Urinary bladder (tissue), 4 donors: ENCODE results near the gene ARRDC1. TPM values are rescaled to one million over a fixed set of nuclear protein-coding genes. Genes with fewer than 3 reads are reported as not detected.

ENCODE experiments used
- DNase-seq: peaks from one replicate; pipeline ENCODE4 v3.0.0-alpha.2; 2015; ENCODE audit errors: extremely low spot score
- H3K27ac ChIP-seq: one replicate; pipeline ENCODE4 v1.5.1; 2013; ENCODE audit warnings: low read depth, mild to moderate bottlenecking, moderate library complexity
- H3K36me3 ChIP-seq: one replicate; pipeline ENCODE4 v1.6.1; 2013; ENCODE audit warnings: mild to moderate bottlenecking, moderate library complexity; ENCODE audit not compliant: insufficient read depth
- H3K4me1 ChIP-seq: one replicate; pipeline ENCODE4 v1.6.1; 2013; ENCODE audit warnings: mild to moderate bottlenecking, moderate library complexity; ENCODE audit not compliant: insufficient read depth
- H3K4me3 ChIP-seq: one replicate; pipeline ENCODE4 v1.5.1; 2013; ENCODE audit warnings: low read depth, low read length
- WGBS: extraction: QIAGEN DNeasy Blood & Tissue Kit; methylation state at CpG from one replicate; pipeline ENCODE4 v1.1.7; 2013; 5-methylcytosine and 5-hydroxymethylcytosine counted together
- polyA plus RNA-seq: library from polyadenylated mRNA; stranded (reverse); fragments of 200-250 nt; gene quantifications from one replicate; pipeline ENCODE4 v1.2.3, GENCODE V29; 2013
- total RNA-seq: library from RNA; depleted of rRNA; stranded (reverse); fragments of >200 nt; gene quantifications from one replicate; pipeline ENCODE4 v1.2.3, GENCODE V29; 2014
- donor health status: healthy with polysubstance abuse.
- donor health status: healthy.

The ARRDC1 gene
- total and polyA plus RNA-seq, 2 donors, result 14.3 to 37.5 TPM

GRCh38 chr9:137643921-137644320 is 38.4 kb downstream of the ARRDC1 start:
- DNase-seq, result no peak
- Histone ChIP-seq H3K36me3 (no peaks in the 10 kb centered on the region), H3K4me1 (no peaks in the 10 kb centered on the region), H3K27ac (no peak overlapping the region), H3K4me3 (no peak overlapping the region)
- 90% methylated on average over 14 of the region's 14 CpGs for WGBS

- 91% methylated on average over 5 of the region's 5 CpGs for WGBS
- Histone ChIP-seq H3K36me3 (no peaks in the 10 kb centered on the region), H3K4me3 (no peak overlapping the region), H3K27ac (no peak overlapping the region), H3K4me1 (no peaks in the 10 kb centered on the region)
- no peak for DNase-seq
Measured at GRCh38 chr9:137645211-137645610, 39.7 kb downstream of the ARRDC1 start.

DNA sequence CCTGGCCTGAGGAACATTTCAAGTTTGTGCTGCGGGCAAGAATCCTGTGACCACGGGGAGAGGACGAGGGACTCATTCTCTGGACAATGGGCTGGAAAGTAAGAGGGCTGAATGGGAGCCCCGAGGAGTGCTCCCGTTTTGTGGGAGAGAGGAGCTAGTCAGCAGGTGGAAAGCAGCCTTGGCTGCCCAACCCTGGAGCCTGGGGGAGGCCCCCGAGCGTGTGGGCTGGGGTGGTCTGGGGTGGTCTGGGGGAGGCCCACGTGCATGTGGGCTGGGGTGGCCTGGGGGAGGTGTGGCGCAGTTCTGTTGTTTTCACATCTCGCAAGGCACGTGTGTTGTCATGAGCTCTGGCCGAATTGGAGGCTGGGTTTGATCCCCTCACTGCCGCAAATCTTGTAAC is 40.9 kb downstream of the ARRDC1 start:
- 91% methylated on average over 13 of the region's 13 CpGs for WGBS
- Histone ChIP-seq H3K36me3 (no peaks in the 10 kb centered on the region), H3K4me3 (no peak overlapping the region), H3K4me1 (no peaks in the 10 kb centered on the region), H3K27ac (no peak overlapping the region)
- DNase-seq, result no peak

GRCh38 chr9:137647096-137647714 is 41.7 kb downstream of the ARRDC1 start:
- H3K4me1 ChIP-seq, result no peaks in the 10 kb centered on the region
- no peaks in the 10 kb centered on the region for H3K36me3 ChIP-seq
- H3K4me3 ChIP-seq, result no peak overlapping the region
- WGBS, result 79% methylated on average over 15 of the region's 15 CpGs
- DNase-seq, result no peak
- H3K27ac ChIP-seq, result no peak overlapping the region

- H3K4me1 ChIP-seq, result no peaks in the 10 kb centered on the region
- 71% methylated on average over 2 of the region's 2 CpGs for WGBS
- H3K4me3 ChIP-seq, result no peak overlapping the region
- H3K36me3 ChIP-seq, result no peaks in the 10 kb centered on the region
- H3K27ac ChIP-seq, result no peak overlapping the region
- no peak for DNase-seq
Measured at GRCh38 chr9:137648396-137648795, 42.9 kb downstream of the ARRDC1 start.

GRCh38 chr9:137649553-137649952 is 44.1 kb downstream of the ARRDC1 start:
- 87% methylated on average over 9 of the region's 9 CpGs for WGBS
- H3K4me1 ChIP-seq, result no peaks in the 10 kb centered on the region
- no peak overlapping the region for H3K27ac ChIP-seq
- H3K4me3 ChIP-seq, result no peak overlapping the region
- H3K36me3 ChIP-seq, result no peaks in the 10 kb centered on the region
- no peak for DNase-seq

GRCh38 chr9:137650259-137650658 is 44.8 kb downstream of the ARRDC1 start:
- H3K27ac ChIP-seq, result no peak overlapping the region
- no peak overlapping the region for H3K4me3 ChIP-seq
- 95% methylated on average over 2 of the region's 2 CpGs for WGBS
- H3K36me3 ChIP-seq, result no peaks in the 10 kb centered on the region
- H3K4me1 ChIP-seq, result no peaks in the 10 kb centered on the region
- DNase-seq, result no peak

DNA sequence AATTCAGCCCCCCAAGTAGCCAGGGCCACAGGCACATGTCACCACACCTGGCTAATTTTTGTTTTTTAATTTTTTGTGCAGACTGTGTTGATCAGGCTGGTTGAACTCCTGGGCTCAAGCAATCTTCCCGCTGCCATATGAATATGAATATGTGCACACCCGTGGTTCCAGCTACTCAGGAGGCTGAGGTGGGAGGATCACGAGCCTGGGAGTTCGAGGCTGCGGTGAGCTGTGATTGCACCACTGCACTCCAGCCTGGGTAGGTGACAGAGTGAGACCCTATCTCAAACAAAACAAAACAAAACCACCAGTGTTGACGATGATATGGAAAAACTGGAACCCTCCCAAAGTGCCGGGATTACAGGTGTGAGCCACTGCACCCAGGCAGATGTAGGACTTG is 45.3 kb downstream of the ARRDC1 start:
- H3K4me1 ChIP-seq, result no peaks in the 10 kb centered on the region
- DNase-seq, result no peak
- H3K36me3 ChIP-seq, result no peaks in the 10 kb centered on the region
- no peak overlapping the region for H3K27ac ChIP-seq
- whole genome bisulfite sequencing, result 94% methylated on average over 7 of the region's 7 CpGs
- H3K4me3 ChIP-seq, result no peak overlapping the region

DNA sequence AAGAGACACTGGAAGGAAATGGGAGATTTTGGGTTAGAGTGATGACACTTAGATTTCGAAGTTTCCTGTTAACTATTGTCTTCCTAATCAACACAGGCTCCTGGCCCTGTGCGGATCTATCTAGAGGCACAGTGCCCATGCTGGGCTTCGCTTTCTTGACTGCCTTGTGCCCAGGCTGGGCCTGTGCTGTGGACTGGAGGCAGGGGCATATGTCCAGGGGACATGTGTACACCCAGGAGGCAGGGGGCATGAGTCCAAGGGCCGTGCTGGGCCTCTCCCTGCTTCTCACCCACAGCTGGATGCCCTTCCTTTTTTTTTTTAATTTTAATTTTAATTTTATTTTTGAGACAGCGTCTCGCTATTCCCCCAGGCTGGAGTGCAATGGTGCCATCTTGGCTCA is 50.9 kb downstream of the ARRDC1 start:
- DNase-seq, result no peak
- H3K4me3 ChIP-seq, result no peak overlapping the region
- H3K27ac ChIP-seq, result no peak overlapping the region
- no peaks in the 10 kb centered on the region for H3K36me3 ChIP-seq
- WGBS, result 96% methylated on average over 6 of the region's 6 CpGs
- H3K4me1 ChIP-seq, result no peaks in the 10 kb centered on the region

DNA sequence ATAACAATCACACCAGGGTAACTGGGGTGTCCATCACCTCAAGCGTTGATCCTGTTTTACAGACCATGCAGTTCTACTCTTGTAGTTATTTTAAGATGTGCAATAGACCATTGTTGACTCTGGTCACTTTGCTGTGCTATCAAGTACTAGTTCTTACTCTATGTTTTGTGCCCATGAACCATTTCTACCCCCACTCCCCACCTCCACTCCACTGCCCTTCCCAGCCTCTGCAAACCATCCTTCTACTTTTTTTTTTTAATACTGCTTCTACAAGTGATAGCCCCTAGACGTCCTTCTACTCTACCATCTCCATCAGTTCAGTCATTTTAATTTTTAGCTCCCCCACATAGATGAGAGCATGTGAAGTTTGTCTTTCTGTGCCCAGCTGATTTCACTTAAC is 52.1 kb downstream of the ARRDC1 start:
- 91% methylated on average over 2 of the region's 2 CpGs for WGBS
- DNase-seq, result no peak
- Histone ChIP-seq H3K27ac (no peak overlapping the region), H3K4me1 (no peaks in the 10 kb centered on the region), H3K4me3 (no peak overlapping the region), H3K36me3 (no peaks in the 10 kb centered on the region)

DNA sequence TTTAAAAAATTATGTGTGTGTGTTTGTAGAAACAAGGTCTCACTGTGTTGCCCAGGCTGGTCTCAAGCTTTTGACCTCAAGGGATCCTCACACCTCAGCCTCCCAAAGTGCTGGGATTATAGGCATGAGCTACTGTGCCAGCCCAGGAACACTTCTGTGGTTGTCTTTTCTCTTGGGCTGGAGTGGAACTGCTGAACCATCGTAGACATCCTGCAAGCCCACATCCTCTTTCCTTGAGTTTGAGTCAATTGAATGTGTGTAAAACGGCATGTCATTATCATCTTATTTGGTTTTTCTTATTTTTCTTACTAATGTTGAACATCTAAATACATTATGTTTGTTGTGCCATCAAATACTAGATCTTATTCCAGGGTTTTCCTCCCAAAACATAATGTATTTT is 53.3 kb downstream of the ARRDC1 start:
- no peaks in the 10 kb centered on the region for H3K36me3 ChIP-seq
- no peak for DNase-seq
- H3K4me3 ChIP-seq, result no peak overlapping the region
- WGBS, result 94% methylated on average over 2 of the region's 2 CpGs
- H3K27ac ChIP-seq, result no peak overlapping the region
- H3K4me1 ChIP-seq, result no peaks in the 10 kb centered on the region

DNA sequence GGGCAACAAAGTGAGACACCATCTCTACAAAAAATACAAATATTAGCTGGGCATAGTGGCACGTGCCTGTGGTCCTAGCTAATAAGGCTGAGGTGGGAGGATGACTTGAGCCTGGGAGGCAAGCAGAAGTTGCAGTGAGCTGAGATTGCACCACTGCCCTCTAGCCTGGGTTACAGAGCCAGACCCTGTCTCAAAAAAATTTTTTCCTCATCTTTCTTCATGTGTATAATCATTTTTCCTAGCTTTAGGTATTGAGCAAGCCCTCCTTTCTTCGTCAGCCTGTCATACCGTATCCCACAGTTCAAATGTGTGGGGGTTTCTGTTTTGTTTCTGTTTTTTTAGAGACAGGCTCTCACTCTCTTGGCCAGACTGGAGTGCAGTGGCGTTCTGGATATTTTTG is 54.7 kb downstream of the ARRDC1 start:
- Histone ChIP-seq H3K36me3 (no peaks in the 10 kb centered on the region), H3K4me1 (peaks cover 2% of the 10 kb centered on the region), H3K27ac (no peak overlapping the region), H3K4me3 (no peak overlapping the region)
- no peak for DNase-seq
- 73% methylated on average over 4 of the region's 4 CpGs for WGBS

DNA sequence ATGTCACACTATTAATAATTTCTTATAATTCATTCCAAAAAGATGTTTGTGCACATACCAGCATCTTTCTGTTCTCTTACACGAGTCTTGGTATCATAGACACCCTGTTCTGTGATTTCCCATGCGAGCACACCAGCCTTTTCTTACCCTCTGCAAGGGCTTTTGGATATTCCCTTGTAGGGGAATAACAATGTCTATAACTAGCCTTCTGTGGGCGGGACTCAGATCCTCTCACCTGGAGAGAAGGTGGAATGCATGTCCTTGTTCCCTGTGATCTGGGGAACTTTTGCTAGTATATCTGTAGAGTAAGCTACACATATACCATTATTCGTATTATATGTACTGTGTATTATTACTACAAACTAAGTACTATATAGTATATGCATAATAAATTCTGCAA is 58.1 kb downstream of the ARRDC1 start:
- Histone ChIP-seq H3K4me3 (no peak overlapping the region), H3K4me1 (peaks cover 2% of the 10 kb centered on the region), H3K36me3 (no peaks in the 10 kb centered on the region), H3K27ac (no peak overlapping the region)
- 95% methylated on average over 4 of the region's 4 CpGs for WGBS
- no peak for DNase-seq

GRCh38 chr9:137664676-137665075 is 59.2 kb downstream of the ARRDC1 start:
- DNase-seq, result no peak
- H3K27ac ChIP-seq, result no peak overlapping the region
- H3K36me3 ChIP-seq, result no peaks in the 10 kb centered on the region
- H3K4me1 ChIP-seq, result peaks cover 2% of the 10 kb centered on the region
- WGBS, result 62% methylated on average over 7 of the region's 7 CpGs
- no peak overlapping the region for H3K4me3 ChIP-seq
